Neural progenitor cell (in vitro differentiated cells): Measurements from ENCODE around the gene ZNF521. TPM values are rescaled to one million over a fixed set of nuclear protein-coding genes. Genes with fewer than 3 reads are reported as not detected.

Source experiments
- DNase-seq: peaks from one replicate; pipeline ENCODE4 v3.0.0-alpha.2; 2016; ENCODE audit warnings: low spot score
- H2AFZ ChIP-seq: fragments of 200-600 bp; sonication (generic); replicated peaks from 2 replicates; pipeline ENCODE4 v1.6.1; 2016; ENCODE audit warnings: antibody characterized with exemption
- H3F3A ChIP-seq: fragments of 200-600 bp; sonication (generic); 2 replicates; pipeline ENCODE4 v1.6.1; 2016; ENCODE audit warnings: antibody characterized with exemption, low read depth
- H3K27ac ChIP-seq: fragments of 200-600 bp; sonication (generic); 2 replicates; pipeline ENCODE4 v1.5.1; 2016; ENCODE audit warnings: mild to moderate bottlenecking
- H3K27me3 ChIP-seq: fragments of 200-600 bp; sonication (generic); 2 replicates; pipeline ENCODE4 v1.6.1; 2016; ENCODE audit warnings: mild to moderate bottlenecking, moderate library complexity
- H3K36me3 ChIP-seq: fragments of 200-600 bp; sonication (generic); 2 replicates; pipeline ENCODE4 v1.5.1; 2016
- H3K4me1 ChIP-seq: fragments of 200-600 bp; sonication (generic); 2 replicates; pipeline ENCODE4 v1.6.1; 2016; ENCODE audit warnings: mixed run types
- H3K4me2 ChIP-seq: fragments of 200-600 bp; sonication (generic); 2 replicates; pipeline ENCODE4 v1.6.1; 2016
- H3K4me3 ChIP-seq: fragments of 200-600 bp; sonication (generic); 2 replicates; pipeline ENCODE4 v1.5.1; 2016
- H3K79me2 ChIP-seq: fragments of 200-600 bp; sonication (generic); 2 replicates; pipeline ENCODE4 v1.6.1; 2016; ENCODE audit warnings: low read depth
- H3K9ac ChIP-seq: fragments of 200-600 bp; sonication (generic); 2 replicates; pipeline ENCODE4 v1.6.1; 2016
- H3K9me3 ChIP-seq: fragments of 200-600 bp; sonication (generic); 2 replicates; pipeline ENCODE4 v1.5.1; 2016; ENCODE audit warnings: low read depth
- H4K20me1 ChIP-seq: fragments of 200-600 bp; sonication (generic); 2 replicates; pipeline ENCODE4 v1.6.1; 2016; ENCODE audit warnings: low read depth
- H3K27ac Mint-ChIP-seq: 3 replicates; pipeline ENCODE4 v1.8.0; 2021; ENCODE audit warnings: mixed read lengths
- H3K27me3 Mint-ChIP-seq: 2 replicates; pipeline ENCODE4 v1.8.0; 2022; ENCODE audit warnings: low read depth, mild to moderate bottlenecking, inconsistent platforms, moderate library complexity, mixed read lengths; ENCODE audit not compliant: insufficient read depth
- H3K36me3 Mint-ChIP-seq: 3 replicates; pipeline ENCODE4 v1.8.0; 2021; ENCODE audit warnings: mixed read lengths
- H3K4me1 Mint-ChIP-seq: 3 replicates; pipeline ENCODE4 v1.8.0; 2021; ENCODE audit warnings: mixed read lengths
- H3K4me3 Mint-ChIP-seq: 3 replicates; pipeline ENCODE4 v1.8.0; 2021; ENCODE audit warnings: mild to moderate bottlenecking, moderate library complexity, mixed read lengths
- H3K9me3 Mint-ChIP-seq: 3 replicates; pipeline ENCODE4 v1.8.0; 2020; ENCODE audit warnings: mixed read lengths
- EZH2 ChIP-seq: fragments of 200-600 bp; sonication (generic); IDR thresholded peaks from 2 replicates; pipeline ENCODE4 v1.6.1; 2017; ENCODE audit warnings: antibody characterized with exemption, mild to moderate bottlenecking, moderate library complexity
- EZH2phosphoT487 ChIP-seq: fragments of 200-600 bp; sonication (generic); IDR thresholded peaks from 2 replicates; pipeline ENCODE4 v1.6.1; 2017; ENCODE audit warnings: antibody characterized with exemption
- total RNA-seq: library from RNA; depleted of rRNA; stranded (reverse); fragments of >200 nt; gene quantifications from 2 replicates; pipeline ENCODE4 v1.2.3, GENCODE V29; 2015; ENCODE audit warnings: low replicate concordance
- TF ChIP-seq, protein P1 (sequence below): fragments of 200-600 bp; sonication (generic); IDR thresholded peaks from 2 replicates; pipeline ENCODE4 v1.5.1; 2017; ENCODE audit warnings: antibody characterized with exemption, mild to moderate bottlenecking

The ZNF521 gene
- total RNA-seq, 1 donor from 2014 or later = 136 TPM

DNA sequence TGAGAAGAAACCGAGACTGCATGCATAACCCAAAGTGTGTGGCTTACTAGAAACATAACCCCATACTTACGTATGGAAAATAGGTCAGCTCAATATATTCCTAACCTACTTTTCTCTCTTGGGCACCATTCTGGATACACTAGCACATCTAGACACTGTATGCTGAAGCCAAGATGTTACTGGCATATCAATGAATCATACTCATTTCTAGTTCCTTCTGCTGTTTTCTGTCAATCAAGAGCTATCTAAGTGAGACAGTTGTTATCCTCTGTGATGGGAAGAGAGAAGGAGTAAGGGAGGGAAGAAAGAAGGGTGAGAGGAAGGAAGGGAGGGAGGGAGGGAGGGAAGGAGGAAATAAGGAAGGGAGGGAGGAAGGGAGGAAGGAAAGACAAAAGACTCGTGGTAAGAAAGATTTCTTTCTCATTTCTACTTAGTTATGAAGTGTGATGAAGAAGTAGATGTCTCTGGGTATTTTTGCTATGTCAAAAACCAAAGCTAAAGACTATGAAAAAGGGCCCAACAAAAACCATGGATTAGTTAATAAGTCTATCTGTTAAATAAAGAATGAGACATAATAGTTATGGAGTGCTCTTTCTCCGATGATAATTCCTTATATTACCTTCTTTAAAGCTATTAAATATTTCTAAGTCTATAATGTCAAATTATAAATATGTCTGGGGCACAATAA, 248.4 kb downstream of the ZNF521 start:
- peaks cover 35% of the 10 kb centered on the region for H3K79me2 ChIP-seq
- no peaks in the 10 kb centered on the region for H3K9me3 ChIP-seq
- H3K4me2 ChIP-seq = no peak overlapping the region
- peaks cover 94% of the 10 kb centered on the region for H4K20me1 ChIP-seq
- H3K27ac ChIP-seq = no peak overlapping the region
- no peaks in the 10 kb centered on the region for H3K27me3 ChIP-seq
- H3F3A ChIP-seq = peaks cover 7% of the 10 kb centered on the region
- TF ChIP-seq EZH2 (no peak), EZH2phosphoT487 (no peak)
- TF ChIP-seq, protein P1, sequence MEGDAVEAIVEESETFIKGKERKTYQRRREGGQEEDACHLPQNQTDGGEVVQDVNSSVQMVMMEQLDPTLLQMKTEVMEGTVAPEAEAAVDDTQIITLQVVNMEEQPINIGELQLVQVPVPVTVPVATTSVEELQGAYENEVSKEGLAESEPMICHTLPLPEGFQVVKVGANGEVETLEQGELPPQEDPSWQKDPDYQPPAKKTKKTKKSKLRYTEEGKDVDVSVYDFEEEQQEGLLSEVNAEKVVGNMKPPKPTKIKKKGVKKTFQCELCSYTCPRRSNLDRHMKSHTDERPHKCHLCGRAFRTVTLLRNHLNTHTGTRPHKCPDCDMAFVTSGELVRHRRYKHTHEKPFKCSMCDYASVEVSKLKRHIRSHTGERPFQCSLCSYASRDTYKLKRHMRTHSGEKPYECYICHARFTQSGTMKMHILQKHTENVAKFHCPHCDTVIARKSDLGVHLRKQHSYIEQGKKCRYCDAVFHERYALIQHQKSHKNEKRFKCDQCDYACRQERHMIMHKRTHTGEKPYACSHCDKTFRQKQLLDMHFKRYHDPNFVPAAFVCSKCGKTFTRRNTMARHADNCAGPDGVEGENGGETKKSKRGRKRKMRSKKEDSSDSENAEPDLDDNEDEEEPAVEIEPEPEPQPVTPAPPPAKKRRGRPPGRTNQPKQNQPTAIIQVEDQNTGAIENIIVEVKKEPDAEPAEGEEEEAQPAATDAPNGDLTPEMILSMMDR = no peak
- no peaks in the 10 kb centered on the region for H3K9me3 Mint-ChIP-seq
- H3K27ac Mint-ChIP-seq = no peak overlapping the region
- peaks cover 14% of the 10 kb centered on the region for H3K36me3 Mint-ChIP-seq
- H3K9ac ChIP-seq = no peak overlapping the region
- H3K4me3 Mint-ChIP-seq = no peak overlapping the region
- H3K4me3 ChIP-seq = no peak overlapping the region
- H3K36me3 ChIP-seq = peaks cover 6% of the 10 kb centered on the region
- H3K4me1 ChIP-seq = peaks cover 19% of the 10 kb centered on the region
- DNase-seq = no peak
- H3K4me1 Mint-ChIP-seq = peaks cover 62% of the 10 kb centered on the region
- no peaks in the 10 kb centered on the region for H3K27me3 Mint-ChIP-seq
- no peak overlapping the region for H2AFZ ChIP-seq

DNA sequence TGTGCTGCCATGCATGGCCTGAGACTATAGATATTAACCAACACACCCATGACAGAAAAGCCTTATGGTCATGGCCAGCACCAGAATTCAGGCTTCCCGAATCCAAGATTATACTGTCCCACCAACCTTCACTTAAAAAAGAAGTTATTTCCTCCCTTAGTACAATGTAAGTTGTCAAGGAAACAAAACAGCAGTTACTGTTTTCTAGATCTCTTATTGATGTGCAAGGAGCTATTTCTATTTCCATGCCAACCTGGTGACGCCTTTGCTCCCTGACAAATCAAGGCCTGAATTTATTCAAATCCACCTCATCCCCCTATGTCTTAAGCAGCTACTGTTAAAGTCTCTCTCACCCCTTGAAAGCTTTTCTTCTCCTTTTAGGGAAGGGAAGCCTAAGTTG, 249.3 kb downstream of the ZNF521 start:
- no peak for DNase-seq
- no peak for TF ChIP-seq EZH2phosphoT487
- TF ChIP-seq, protein P1 = no peak
- TF ChIP-seq EZH2 = no peak
- Mint-ChIP-seq H3K4me1 (peaks cover 68% of the 10 kb centered on the region), H3K27ac (peak overlapping the region; percentile 61), H3K9me3 (no peaks in the 10 kb centered on the region), H3K4me3 (no peak overlapping the region), H3K27me3 (no peaks in the 10 kb centered on the region), H3K36me3 (peaks cover 12% of the 10 kb centered on the region)
- no peaks in the 10 kb centered on the region for H3K27me3 ChIP-seq
- H3K4me3 ChIP-seq = no peak overlapping the region
- H2AFZ ChIP-seq = no peak overlapping the region
- H3K27ac ChIP-seq = no peak overlapping the region
- no peak overlapping the region for H3K4me2 ChIP-seq
- H3K4me1 ChIP-seq = peaks cover 19% of the 10 kb centered on the region
- H4K20me1 ChIP-seq = peaks cover 95% of the 10 kb centered on the region
- no peak overlapping the region for H3K9ac ChIP-seq
- peaks cover 4% of the 10 kb centered on the region for H3F3A ChIP-seq
- peaks cover 26% of the 10 kb centered on the region for H3K79me2 ChIP-seq
- no peaks in the 10 kb centered on the region for H3K36me3 ChIP-seq
- H3K9me3 ChIP-seq = no peaks in the 10 kb centered on the region

DNA sequence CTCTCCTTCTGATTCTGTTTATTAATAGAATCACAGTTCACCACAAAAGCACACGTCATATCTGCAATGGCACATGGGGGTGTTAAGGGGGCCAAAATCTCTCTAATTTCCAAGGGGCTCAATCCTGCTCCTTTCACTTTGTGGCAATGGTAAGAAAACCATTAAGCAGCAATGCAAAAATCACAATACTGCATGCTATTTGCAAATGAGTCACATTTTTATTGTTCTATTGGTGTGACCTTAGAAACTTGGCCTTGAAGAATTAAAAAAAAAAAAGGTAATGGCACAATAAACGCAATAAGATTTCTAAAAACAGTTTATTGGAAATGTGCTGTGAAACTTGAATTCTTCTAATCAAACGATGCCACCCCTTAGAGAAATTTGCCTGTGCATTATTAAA, 251.5 kb downstream of the ZNF521 start:
- no peaks in the 10 kb centered on the region for H3K27me3 ChIP-seq
- no peak for DNase-seq
- Mint-ChIP-seq H3K9me3 (no peaks in the 10 kb centered on the region), H3K4me3 (no peak overlapping the region), H3K27me3 (peaks cover 4% of the 10 kb centered on the region), H3K36me3 (peaks cover 7% of the 10 kb centered on the region), H3K4me1 (peaks cover 83% of the 10 kb centered on the region), H3K27ac (peak overlapping the region; percentile 15)
- H3K27ac ChIP-seq = no peak overlapping the region
- TF ChIP-seq EZH2 (no peak), EZH2phosphoT487 (no peak)
- TF ChIP-seq, protein P1 = no peak
- no peak overlapping the region for H3K4me3 ChIP-seq
- peaks cover 97% of the 10 kb centered on the region for H4K20me1 ChIP-seq
- H3K9ac ChIP-seq = no peak overlapping the region
- H2AFZ ChIP-seq = no peak overlapping the region
- H3K4me1 ChIP-seq = peaks cover 19% of the 10 kb centered on the region
- peaks cover 18% of the 10 kb centered on the region for H3K79me2 ChIP-seq
- no peaks in the 10 kb centered on the region for H3K36me3 ChIP-seq
- H3K4me2 ChIP-seq = no peak overlapping the region
- no peaks in the 10 kb centered on the region for H3K9me3 ChIP-seq
- peaks cover 4% of the 10 kb centered on the region for H3F3A ChIP-seq
